Choroid plexus epithelial cell (primary cell): ENCODE data around the gene AGRN.
A peak's percentile ranks its signal among the peaks of the same experiment; 100 is the strongest.
"Not testable (repeated sequence)": the region's sequence is repeated elsewhere in the genome, so short reads cannot be mapped to it uniquely, and the experiment has no call there.

Experiments
- DNase-seq: peaks from one replicate; pipeline ENCODE4 v3.0.0-alpha.2; 2010; ENCODE audit warnings: low read depth
- H3K4me3 ChIP-seq: 2 replicates; pipeline ENCODE4 v1.5.1; 2011; ENCODE audit warnings: low read depth, mild to moderate bottlenecking, control low read depth, low read length, moderate library complexity
- CTCF ChIP-seq: conservative IDR thresholded peaks from 2 replicates; pipeline ENCODE4 v1.5.1; 2011; ENCODE audit warnings: low read depth, mild to moderate bottlenecking, control low read depth, inconsistent platforms, low read length, moderate library complexity

The AGRN gene

GRCh38 chr1:1013922-1014648 lies 5.8 kb upstream of the AGRN start:
- peak overlapping the region; percentile 76 for H3K4me3 ChIP-seq
- no peak for DNase-seq
- no peak for TF ChIP-seq CTCF

GRCh38 chr1:1014799-1015681 lies 4.9 kb upstream of the AGRN start:
- TF ChIP-seq CTCF, result peak; percentile 42
- no peak overlapping the region for H3K4me3 ChIP-seq

GRCh38 chr1:1017397-1018320 lies 2.3 kb upstream of the AGRN start:
- H3K4me3 ChIP-seq, DNase-seq: not testable (repeated sequence)

More at GRCh38 chr1:1014799-1015681, 4.9 kb upstream of the AGRN start:
- no peak for DNase-seq

- not testable (repeated sequence) for H3K4me3 ChIP-seq, DNase-seq
Measured at GRCh38 chr1:1018321-1018685, 1.6 kb upstream of the AGRN start.

GRCh38 chr1:1019122-1019999 lies 559 bp upstream of the AGRN start:
- peak; percentile 84 for DNase-seq
- peak overlapping the region; percentile 62 for H3K4me3 ChIP-seq
- TF ChIP-seq CTCF, result peak; percentile 42

- H3K4me3 ChIP-seq, result peak overlapping the region; percentile 59
- no peak for DNase-seq
Measured at GRCh38 chr1:1020415-1021009, 592 bp downstream of the AGRN start.

More at GRCh38 chr1:1020415-1021009, 592 bp downstream of the AGRN start:
- TF ChIP-seq CTCF, result no peak
